GM23338 (cell line): ENCODE measurements around the gene MCAT.

Experiments
- CREB1 ChIP-seq: fragments of 250-450 bp; sonication (Bioruptor Pico); IDR thresholded peaks from 2 replicates; pipeline ENCODE4 v1.5.0; 2020; ENCODE audit warnings: low read depth, mild to moderate bottlenecking, moderate library complexity
- ETS1 ChIP-seq: IDR thresholded peaks from 2 replicates; pipeline ENCODE4 v1.6.1; 2016; ENCODE audit warnings: antibody characterized with exemption
- EZH2 ChIP-seq: fragments of 200-600 bp; sonication (generic); IDR thresholded peaks from one replicate; pipeline ENCODE4 v1.8.0; 2017; ENCODE audit warnings: antibody characterized with exemption, mild to moderate bottlenecking, low read depth; ENCODE audit not compliant: unreplicated experiment
- EZH2phosphoT487 ChIP-seq: fragments of 200-600 bp; sonication (generic); IDR thresholded peaks from one replicate; pipeline ENCODE4 v1.8.1; 2018; ENCODE audit warnings: antibody characterized with exemption; ENCODE audit not compliant: unreplicated experiment
- JUNB ChIP-seq: IDR thresholded peaks from one replicate; pipeline ENCODE4 v1.6.1; 2016; ENCODE audit warnings: antibody characterized with exemption; ENCODE audit not compliant: unreplicated experiment
- NANOG ChIP-seq: IDR thresholded peaks from 2 replicates; pipeline ENCODE4 v1.6.1; 2016; ENCODE audit warnings: antibody characterized with exemption, borderline replicate concordance
- POLR2AphosphoS5 ChIP-seq: IDR thresholded peaks from 2 replicates; pipeline ENCODE4 v1.6.1; 2016; ENCODE audit warnings: antibody characterized with exemption, low read depth
- REST ChIP-seq: IDR thresholded peaks from one replicate; pipeline ENCODE4 v1.6.1; 2018; ENCODE audit warnings: antibody characterized with exemption; ENCODE audit not compliant: unreplicated experiment
- STAT1 ChIP-seq: IDR thresholded peaks from one replicate; pipeline ENCODE4 v1.6.1; 2016; ENCODE audit warnings: antibody characterized with exemption; ENCODE audit not compliant: unreplicated experiment
- ZNF331 ChIP-seq: fragments of 250-450 bp; sonication (Bioruptor Pico); IDR thresholded peaks from 2 replicates; pipeline ENCODE4 v1.5.0; 2020; ENCODE audit warnings: low read depth, mild to moderate bottlenecking, moderate library complexity
- TF ChIP-seq, protein P1 (sequence below), 2 experiments: fragments of 200-600 bp in 1 of 2; sonication (generic) in 1 of 2; conservative IDR thresholded peaks; 2 replicates each; pipeline versions ENCODE4 v1.5.1 to v1.6.1; 2016 to 2017; ENCODE audit warnings: antibody characterized with exemption in 2 of 2, low read depth in 2 of 2, mild to moderate bottlenecking in 2 of 2, moderate library complexity in 1 of 2

DNA sequence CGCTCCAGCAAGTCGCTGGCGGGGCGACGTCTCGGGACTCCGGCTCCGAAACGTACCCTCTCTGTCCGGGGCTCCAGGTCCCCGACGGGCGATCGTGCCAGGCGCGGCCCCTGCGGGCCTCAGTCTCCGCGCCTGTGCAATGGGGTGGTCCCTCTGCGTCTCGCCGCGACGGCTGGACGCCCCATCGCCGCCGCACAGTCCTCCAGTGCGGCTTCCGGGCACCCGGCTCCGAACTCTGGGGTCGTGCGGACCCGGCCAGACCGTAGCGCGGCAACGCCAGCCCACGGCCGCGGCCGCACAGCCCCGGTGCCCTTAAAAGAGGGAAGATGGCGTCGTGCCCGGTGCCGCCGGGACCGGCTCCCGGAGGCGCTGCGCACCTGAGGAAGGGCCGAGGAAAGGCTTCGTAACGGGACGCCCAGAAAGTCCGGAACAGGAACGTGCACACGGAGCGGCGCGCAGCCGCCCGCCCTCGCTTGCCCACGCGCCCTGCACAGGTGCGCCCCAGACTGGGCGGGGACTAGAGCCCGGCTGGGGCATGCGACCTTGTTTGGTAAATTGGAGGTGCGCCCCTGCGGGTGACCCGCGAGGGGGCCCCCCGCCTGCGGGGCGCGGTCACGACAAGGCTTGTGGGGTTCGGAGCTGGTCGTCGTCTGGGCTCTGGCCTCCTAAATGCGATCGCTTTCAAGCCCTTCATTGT is 32.1 kb downstream of the MCAT start:
- TF ChIP-seq, protein P1, sequence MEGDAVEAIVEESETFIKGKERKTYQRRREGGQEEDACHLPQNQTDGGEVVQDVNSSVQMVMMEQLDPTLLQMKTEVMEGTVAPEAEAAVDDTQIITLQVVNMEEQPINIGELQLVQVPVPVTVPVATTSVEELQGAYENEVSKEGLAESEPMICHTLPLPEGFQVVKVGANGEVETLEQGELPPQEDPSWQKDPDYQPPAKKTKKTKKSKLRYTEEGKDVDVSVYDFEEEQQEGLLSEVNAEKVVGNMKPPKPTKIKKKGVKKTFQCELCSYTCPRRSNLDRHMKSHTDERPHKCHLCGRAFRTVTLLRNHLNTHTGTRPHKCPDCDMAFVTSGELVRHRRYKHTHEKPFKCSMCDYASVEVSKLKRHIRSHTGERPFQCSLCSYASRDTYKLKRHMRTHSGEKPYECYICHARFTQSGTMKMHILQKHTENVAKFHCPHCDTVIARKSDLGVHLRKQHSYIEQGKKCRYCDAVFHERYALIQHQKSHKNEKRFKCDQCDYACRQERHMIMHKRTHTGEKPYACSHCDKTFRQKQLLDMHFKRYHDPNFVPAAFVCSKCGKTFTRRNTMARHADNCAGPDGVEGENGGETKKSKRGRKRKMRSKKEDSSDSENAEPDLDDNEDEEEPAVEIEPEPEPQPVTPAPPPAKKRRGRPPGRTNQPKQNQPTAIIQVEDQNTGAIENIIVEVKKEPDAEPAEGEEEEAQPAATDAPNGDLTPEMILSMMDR (conservative IDR thresholded peaks at IDR 0.05; ENCODE audit: low read depth in 2 of 2) = 0 out of 4 replicates have a peak, but pooled peaks of 1 of the 2 experiments have one; percentile 15
- no peak for TF ChIP-seq POLR2AphosphoS5
- no peak for TF ChIP-seq REST
- no peak for TF ChIP-seq EZH2
- no peak for TF ChIP-seq EZH2phosphoT487
- TF ChIP-seq JUNB = no peak
- no peak for TF ChIP-seq CREB1
- no peak for TF ChIP-seq NANOG
- TF ChIP-seq ETS1 = no peak
- no peak for TF ChIP-seq STAT1
- TF ChIP-seq ZNF331 = no peak
